Measurements from ENCODE around the gene NRXN3.

- no peak for TF ChIP-seq CTCF (IDR thresholded peaks at IDR 0.05)
- no peak for TF ChIP-seq EZH2 (IDR thresholded peaks at IDR 0.05; ENCODE audit: borderline replicate concordance, insufficient read depth, low read depth, low read length, poor library complexity, severe bottlenecking)
Measured at GRCh38 chr14:78838959-78839358, 668.8 kb downstream of the NRXN3 start.
